VCaP (cell line): Measurements from ENCODE around the gene FERMT1.

Experiments
- H3K27ac ChIP-seq: fragments of 450-650 bp; 2 replicates; pipeline ENCODE4 v1.5.1; 2017
- CTCF ChIP-seq: fragments of 450-650 bp; conservative IDR thresholded peaks from 2 replicates; pipeline ENCODE4 v1.5.1; 2017; ENCODE audit warnings: mild to moderate bottlenecking, moderate library complexity

Gene FERMT1

GRCh38 chr20:6046432-6046831, 76.4 kb downstream of the FERMT1 start:
- H3K27ac ChIP-seq, result no peak overlapping the region
- no peak for TF ChIP-seq CTCF

- TF ChIP-seq CTCF, result no peak
These were observed 77.3 kb downstream of the FERMT1 start for GRCh38 chr20:6045566-6045965.

GRCh38 chr20:6044115-6044514, 78.7 kb downstream of the FERMT1 start:
- H3K27ac ChIP-seq, result no peak overlapping the region
- TF ChIP-seq CTCF, result no peak

More at GRCh38 chr20:6045566-6045965, 77.3 kb downstream of the FERMT1 start:
- H3K27ac ChIP-seq, result no peak overlapping the region

- H3K27ac ChIP-seq, result no peak overlapping the region
- no peak for TF ChIP-seq CTCF
These were observed 81.0 kb downstream of the FERMT1 start for GRCh38 chr20:6041808-6042265.

- no peak for TF ChIP-seq CTCF
- no peak overlapping the region for H3K27ac ChIP-seq
These were observed 81.6 kb downstream of the FERMT1 start for GRCh38 chr20:6040958-6041807.

GRCh38 chr20:6040540-6040939, 82.3 kb downstream of the FERMT1 start:
- H3K27ac ChIP-seq, result no peak overlapping the region
- no peak for TF ChIP-seq CTCF

- no peak for TF ChIP-seq CTCF
- no peak overlapping the region for H3K27ac ChIP-seq
These were observed 83.1 kb downstream of the FERMT1 start for GRCh38 chr20:6039766-6040165.
